Measurements from ENCODE around the gene CAPZB. TPM values are rescaled to one million over a fixed set of nuclear protein-coding genes. Genes with fewer than 3 reads are reported as not detected.

Gene CAPZB
- total RNA-seq, 1 experiment from 2014 or later, result 335 TPM

- no peak for DNase-seq (ENCODE audit: low read depth)
Measured at GRCh38 chr1:19468397-19468956, 16.9 kb downstream of the CAPZB start.

- no peak for DNase-seq (ENCODE audit: low read depth)
Measured at GRCh38 chr1:19467199-19468187, 17.8 kb downstream of the CAPZB start.

- no peak for DNase-seq (ENCODE audit: low read depth)
Measured at GRCh38 chr1:19466112-19466561, 19.2 kb downstream of the CAPZB start.

GRCh38 chr1:19465650-19466049, 19.7 kb downstream of the CAPZB start:
- no peak for DNase-seq (ENCODE audit: low read depth)

- DNase-seq (ENCODE audit: low read depth), result no peak
Measured at GRCh38 chr1:19465123-19465522, 20.2 kb downstream of the CAPZB start.

GRCh38 chr1:19464696-19465095, 20.6 kb downstream of the CAPZB start:
- no peak for DNase-seq (ENCODE audit: low read depth)

GRCh38 chr1:19463504-19463803, 21.9 kb downstream of the CAPZB start:
- DNase-seq (ENCODE audit: low read depth), result no peak

GRCh38 chr1:19462781-19463503, 22.4 kb downstream of the CAPZB start:
- no peak for DNase-seq (ENCODE audit: low read depth)

- no peak for DNase-seq (ENCODE audit: low read depth)
Measured at GRCh38 chr1:19461220-19461554, 24.2 kb downstream of the CAPZB start.

GRCh38 chr1:19460535-19461219, 24.7 kb downstream of the CAPZB start:
- DNase-seq (ENCODE audit: low read depth), result no peak

GRCh38 chr1:19458815-19459417, 26.4 kb downstream of the CAPZB start:
- DNase-seq (ENCODE audit: low read depth), result no peak

GRCh38 chr1:19457607-19458006, 27.7 kb downstream of the CAPZB start:
- no peak for DNase-seq (ENCODE audit: low read depth)

GRCh38 chr1:19456968-19457441, 28.3 kb downstream of the CAPZB start:
- DNase-seq (ENCODE audit: low read depth), result peak; percentile 43

GRCh38 chr1:19455353-19455752, 30.0 kb downstream of the CAPZB start:
- peak; percentile 48 for DNase-seq (ENCODE audit: low read depth)

GRCh38 chr1:19454265-19455146, 30.8 kb downstream of the CAPZB start:
- peak; percentile 65 for DNase-seq (ENCODE audit: low read depth)

- no peak for DNase-seq (ENCODE audit: low read depth)
Measured at GRCh38 chr1:19453741-19454201, 31.6 kb downstream of the CAPZB start.

- DNase-seq (ENCODE audit: low read depth), result peak; percentile 97
Measured at GRCh38 chr1:19452221-19452663, 33.1 kb downstream of the CAPZB start.

GRCh38 chr1:19450811-19451515, 34.4 kb downstream of the CAPZB start:
- DNase-seq (ENCODE audit: low read depth), result peak; percentile 99

GRCh38 chr1:19449454-19450228, 35.7 kb downstream of the CAPZB start:
- DNase-seq (ENCODE audit: low read depth), result no peak
